Stimulated activated CD8-positive, alpha-beta memory T cell treated with anti-CD3 and anti-CD28 coated beads, Interleukin-12 subunit alpha, Interleukin-12 subunit beta, amount 100 ng/mL, for 1 hour (primary cell): ENCODE results near the gene TEAD3.
A peak's percentile ranks its signal among the peaks of the same experiment; 100 is the strongest.
"Not testable (repeated sequence)": the region's sequence is repeated elsewhere in the genome, so short reads cannot be mapped to it uniquely, and the experiment has no call there.

Source experiments
- DNase-seq: peaks from one replicate; pipeline ENCODE4 v3.0.0-alpha.2; 2020; ENCODE audit warnings: low read depth

The TEAD3 gene

GRCh38 chr6:35496841-35497570, at the start of gene TEAD3:
Gene TEAD3 (minus strand): TSS chr6:35497079.
- no peak for DNase-seq

GRCh38 chr6:35544769-35545361, 48.0 kb upstream of the TEAD3 start:
- no peak for DNase-seq

- no peak for DNase-seq
Observed at GRCh38 chr6:35543459-35544193, 46.7 kb upstream of the TEAD3 start.

GRCh38 chr6:35541836-35542235, 45.0 kb upstream of the TEAD3 start:
- DNase-seq, result no peak

GRCh38 chr6:35539223-35539622, 42.3 kb upstream of the TEAD3 start:
- DNase-seq, result no peak

GRCh38 chr6:35535847-35536246, 39.0 kb upstream of the TEAD3 start:
- DNase-seq, result not testable (repeated sequence)

- no peak for DNase-seq
Observed at GRCh38 chr6:35534407-35535170, 37.7 kb upstream of the TEAD3 start.

- DNase-seq, result no peak
Observed at GRCh38 chr6:35533981-35534380, 37.1 kb upstream of the TEAD3 start.

- DNase-seq, result no peak
Observed at GRCh38 chr6:35532126-35532525, 35.2 kb upstream of the TEAD3 start.

GRCh38 chr6:35524380-35525020, 27.6 kb upstream of the TEAD3 start:
- DNase-seq, result no peak

- DNase-seq, result peak; percentile 68
Observed at GRCh38 chr6:35522660-35523658, 26.1 kb upstream of the TEAD3 start.

- no peak for DNase-seq
Observed at GRCh38 chr6:35522151-35522550, 25.3 kb upstream of the TEAD3 start.

- no peak for DNase-seq
Observed at GRCh38 chr6:35521235-35521634, 24.4 kb upstream of the TEAD3 start.

GRCh38 chr6:35519313-35520015, 22.6 kb upstream of the TEAD3 start:
- no peak for DNase-seq

GRCh38 chr6:35518566-35519312, 21.9 kb upstream of the TEAD3 start:
- DNase-seq, result no peak

GRCh38 chr6:35517978-35518377, 21.1 kb upstream of the TEAD3 start:
- DNase-seq, result not testable (repeated sequence)

- no peak for DNase-seq
Observed at GRCh38 chr6:35516712-35517111, 19.8 kb upstream of the TEAD3 start.

GRCh38 chr6:35515939-35516338, 19.1 kb upstream of the TEAD3 start:
- DNase-seq, result not testable (repeated sequence)

- DNase-seq, result no peak
Observed at GRCh38 chr6:35514587-35514986, 17.7 kb upstream of the TEAD3 start.
